Measurements from ENCODE around the gene EPS15. TPM values are rescaled to one million over a fixed set of nuclear protein-coding genes. Genes with fewer than 3 reads are reported as not detected.

The EPS15 gene
- total and polyA plus RNA-seq, 8 donors: 9.9 to 42.0 (median 25.3) TPM

- no peaks in the 10 kb centered on the region for H3K36me3 ChIP-seq
- DNase-seq (no peak), FAIRE-seq (no peak), ATAC-seq (no peak)
- H3K4me1 ChIP-seq: no peaks in the 10 kb centered on the region
- no peak overlapping the region for H3K4me3 ChIP-seq
- intact Hi-C loops (cut with DNase I): no loop called here
- 83 to 94% methylated on average over 9 of the region's 9 CpGs for WGBS, 2 donors
- H3K27me3 ChIP-seq: no peaks in the 10 kb centered on the region
- H3K9me3 ChIP-seq: no peaks in the 10 kb centered on the region
- no peak for TF ChIP-seq CTCF (IDR thresholded peaks at IDR 0.05)
- no peak overlapping the region for H3K27ac ChIP-seq
These were observed 176.4 kb downstream of the EPS15 start for GRCh38 chr1:51342591-51343206.

GRCh38 chr1:51341876-51342496 is 177.1 kb downstream of the EPS15 start:
- Histone ChIP-seq H3K4me1 (no peaks in the 10 kb centered on the region), H3K27ac (no peak overlapping the region), H3K27me3 (no peaks in the 10 kb centered on the region), H3K36me3 (no peaks in the 10 kb centered on the region), H3K4me3 (no peak overlapping the region), H3K9me3 (no peaks in the 10 kb centered on the region)
- no peak for ATAC-seq
- intact Hi-C loops (cut with DNase I): no loop called here
- TF ChIP-seq CTCF (IDR thresholded peaks at IDR 0.05): no peak
- FAIRE-seq: no peak
- 88 to 99% methylated on average over 4 of the region's 4 CpGs for WGBS, 2 donors
- no peak for DNase-seq

GRCh38 chr1:51340380-51340779 is 178.7 kb downstream of the EPS15 start:
- Histone ChIP-seq H3K9me3 (no peaks in the 10 kb centered on the region), H3K4me3 (no peak overlapping the region), H3K27me3 (no peaks in the 10 kb centered on the region), H3K27ac (no peak overlapping the region), H3K36me3 (no peaks in the 10 kb centered on the region), H3K4me1 (no peaks in the 10 kb centered on the region)
- ATAC-seq (no peak), FAIRE-seq (no peak), DNase-seq (no peak)
- no peak for TF ChIP-seq CTCF (IDR thresholded peaks at IDR 0.05)
- intact Hi-C loops (cut with DNase I): no loop called here
- WGBS, 2 donors: 92 to 100% methylated on average over 6 of the region's 6 CpGs

- Histone ChIP-seq H3K4me3 (no peak overlapping the region), H3K4me1 (no peaks in the 10 kb centered on the region), H3K9me3 (no peaks in the 10 kb centered on the region), H3K27me3 (no peaks in the 10 kb centered on the region), H3K36me3 (no peaks in the 10 kb centered on the region), H3K27ac (no peak overlapping the region)
- intact Hi-C loops (cut with DNase I): no loop called here
- no peak for ATAC-seq
- no peak for TF ChIP-seq CTCF (IDR thresholded peaks at IDR 0.05)
- FAIRE-seq: no peak
- no peak for DNase-seq
- 89 to 90% methylated on average over 4 of the region's 4 CpGs for WGBS, 2 donors
These were observed 182.4 kb downstream of the EPS15 start for GRCh38 chr1:51336711-51337110.

- 53 to 61% methylated on average over 3 of the region's 3 CpGs for WGBS, 2 donors
- H3K27me3 ChIP-seq: no peaks in the 10 kb centered on the region
- H3K4me1 ChIP-seq: peaks cover 0 to 4% (median under 1%) of the 10 kb centered on the region in 3 donors
- TF ChIP-seq CTCF (IDR thresholded peaks at IDR 0.05): no peak
- H3K4me3 ChIP-seq: no peak overlapping the region
- no peak for FAIRE-seq
- ATAC-seq: peak in 3 of 4 donors; percentile 24 to 42 (median 26)
- no peaks in the 10 kb centered on the region for H3K36me3 ChIP-seq
- no peak for DNase-seq
- intact Hi-C loops (cut with DNase I): no loop called here
- H3K27ac ChIP-seq: no peak overlapping the region
- H3K9me3 ChIP-seq: no peaks in the 10 kb centered on the region
These were observed 183.1 kb downstream of the EPS15 start for GRCh38 chr1:51336004-51336403.

Data from pancreas (tissue), 10 donors.